ENCODE measurements around the gene MYOM3. TPM values are rescaled to one million over a fixed set of nuclear protein-coding genes. Genes with fewer than 3 reads are reported as not detected.
A peak's percentile ranks its signal among the peaks of the same experiment; 100 is the strongest.

The MYOM3 gene
- total RNA-seq, 1 donor from 2014 or later: not detected

DNA sequence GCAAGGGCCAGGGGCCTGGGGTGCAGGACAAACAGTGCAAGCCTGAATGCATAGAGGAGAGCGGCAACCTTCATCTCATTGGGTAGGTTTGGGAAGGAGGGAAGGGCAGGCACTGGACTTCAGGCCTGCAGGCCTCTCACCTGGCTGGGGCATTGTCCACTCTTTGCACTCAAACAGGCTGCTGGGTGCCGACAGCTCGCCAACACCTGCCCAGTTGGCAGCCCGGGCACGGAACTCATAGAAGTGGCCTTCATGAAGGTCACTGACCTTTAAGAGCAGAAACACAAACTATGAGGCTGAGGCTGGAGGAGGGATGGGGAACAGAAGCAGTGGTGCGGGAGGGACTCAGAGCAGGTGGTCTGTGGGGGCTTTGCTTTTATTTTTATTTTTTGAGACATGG lies 30.7 kb downstream of the MYOM3 start:
- DNase-seq (ENCODE audit: low spot score in 2 of 2) (no peak), FAIRE-seq (no peak)

DNA sequence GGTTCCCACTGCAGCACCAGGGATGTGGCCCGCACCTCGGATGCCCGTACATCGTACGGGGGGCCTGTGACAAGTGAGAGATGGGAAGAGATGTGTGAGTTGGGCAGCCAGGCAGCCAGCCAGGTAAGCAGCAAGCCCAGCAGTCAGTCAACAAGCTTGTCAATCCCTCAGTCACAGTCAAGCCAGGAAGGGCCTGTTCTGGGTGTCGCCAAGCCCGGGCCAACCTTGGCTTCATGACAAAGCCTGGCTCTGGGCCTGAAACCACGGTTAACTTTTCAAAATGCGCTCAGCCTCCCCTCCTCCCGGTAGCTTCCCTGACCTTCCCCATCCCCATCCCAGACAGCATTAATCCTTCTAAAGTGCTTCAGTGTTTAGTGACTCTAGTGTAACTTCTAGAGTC lies 31.8 kb downstream of the MYOM3 start:
- FAIRE-seq (no peak), DNase-seq (ENCODE audit: low spot score in 2 of 2) (no peak)

- DNase-seq (ENCODE audit: low spot score in 2 of 2): no peak
- FAIRE-seq: no peak
Measured at GRCh38 chr1:24077278-24077978, 34.5 kb downstream of the MYOM3 start.

DNA sequence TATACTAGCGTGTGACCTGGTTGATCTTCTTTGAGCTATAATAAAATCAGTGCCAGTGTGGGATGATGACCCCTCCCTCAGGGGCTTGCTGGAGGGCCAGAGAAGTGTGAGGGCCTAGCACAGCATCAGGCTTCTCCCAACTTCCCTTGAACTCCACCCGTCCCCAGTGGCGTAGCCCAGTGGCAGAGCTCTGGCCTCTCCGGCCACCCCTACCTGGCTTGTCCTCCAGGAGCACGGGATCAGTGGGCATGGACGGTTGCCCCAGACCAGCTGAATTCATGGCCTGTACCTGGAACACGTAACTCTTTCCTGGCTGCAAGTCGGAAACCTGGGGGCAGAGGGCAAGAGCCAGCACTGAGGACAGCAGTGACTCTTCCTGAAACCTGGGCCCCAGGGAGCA lies 36.0 kb downstream of the MYOM3 start:
- DNase-seq (ENCODE audit: low spot score in 2 of 2): no peak
- no peak for FAIRE-seq

GRCh38 chr1:24075590-24075854 lies 36.4 kb downstream of the MYOM3 start:
- DNase-seq (ENCODE audit: low spot score in 2 of 2): no peak
- FAIRE-seq: no peak

DNA sequence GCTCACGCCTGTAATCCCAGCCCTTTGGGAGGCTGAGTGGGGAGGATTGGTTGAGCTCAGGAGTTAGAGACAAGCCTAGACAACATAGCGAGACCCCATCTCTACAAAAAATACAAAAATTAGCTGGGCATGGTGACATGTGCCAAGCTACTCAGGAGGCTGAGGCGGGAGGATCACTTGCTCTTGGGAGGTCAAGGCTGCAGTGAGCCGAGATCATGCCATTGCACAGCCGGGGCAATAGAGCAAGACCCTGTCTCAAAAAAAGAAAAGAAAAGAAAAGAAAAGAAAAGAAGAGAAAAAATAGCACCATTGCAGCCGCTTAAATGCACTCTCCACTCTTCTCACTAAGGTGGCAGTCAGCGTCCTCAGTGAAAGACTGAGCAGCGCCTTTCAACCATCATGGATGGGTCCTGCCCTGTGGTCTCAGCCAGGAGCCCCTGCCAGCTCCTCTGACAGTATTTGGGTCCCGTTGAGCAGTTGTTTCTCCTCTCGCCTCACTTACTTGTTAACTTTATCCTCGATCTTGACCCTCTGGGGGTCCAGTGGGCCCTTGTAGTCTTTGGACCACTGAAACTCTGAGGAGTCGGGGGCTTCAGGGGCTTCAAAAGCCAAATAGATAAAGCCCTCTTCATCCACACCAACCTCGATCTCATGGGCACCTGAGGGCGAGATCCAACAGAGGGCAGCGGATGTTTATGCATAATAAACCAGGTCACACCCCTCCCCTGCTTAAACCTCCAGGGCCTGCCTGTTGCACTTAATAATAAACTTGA lies 36.9 kb downstream of the MYOM3 start:
- DNase-seq (ENCODE audit: low spot score in 2 of 2) (no peak), FAIRE-seq (no peak)

- DNase-seq (ENCODE audit: low spot score in 2 of 2) (no peak), FAIRE-seq (no peak)
Measured at GRCh38 chr1:24074196-24074595, 37.7 kb downstream of the MYOM3 start.

DNA sequence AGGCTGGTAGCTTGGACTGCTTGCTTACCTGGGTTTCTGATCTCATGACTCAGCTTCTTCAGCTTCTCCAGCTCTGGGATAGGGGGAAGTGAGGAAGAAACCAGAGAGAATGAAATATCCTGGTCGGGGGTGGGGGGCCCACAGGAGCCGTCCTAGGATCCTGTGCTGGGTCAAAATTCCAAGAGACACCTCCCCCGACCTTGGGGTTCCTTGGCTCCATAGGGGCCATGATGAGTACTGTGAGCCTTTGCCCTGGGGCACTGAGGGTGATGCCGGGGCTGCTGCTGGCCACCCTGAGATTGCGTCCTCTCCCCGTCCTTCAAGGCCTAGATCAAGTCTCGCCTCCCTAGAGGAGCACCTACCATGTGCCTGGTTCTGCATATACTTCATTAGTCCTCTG lies 40.0 kb downstream of the MYOM3 start:
- no peak for FAIRE-seq
- DNase-seq (ENCODE audit: low spot score in 2 of 2): no peak

- no peak for FAIRE-seq
Measured at GRCh38 chr1:24070821-24071393, 41.0 kb downstream of the MYOM3 start.

DNA sequence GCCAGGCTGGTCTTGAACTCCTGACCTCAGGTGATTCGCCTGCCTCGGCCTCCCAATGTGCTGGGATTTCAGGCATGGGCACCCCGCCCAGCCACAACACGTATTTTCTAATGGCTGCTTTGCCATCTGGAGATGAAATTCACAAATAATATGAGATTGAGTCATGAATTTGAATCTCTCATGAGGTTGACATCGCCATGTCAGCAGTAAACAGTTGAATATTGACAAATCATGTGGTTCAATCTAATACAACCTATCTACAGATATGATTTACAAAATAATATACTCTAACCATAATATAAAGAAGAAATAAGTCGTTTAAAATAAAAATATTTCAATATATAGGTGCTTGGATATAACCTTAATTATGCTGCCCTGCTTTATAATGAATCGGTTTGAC lies 42.1 kb downstream of the MYOM3 start:
- DNase-seq (ENCODE audit: low spot score in 2 of 2) (no peak), FAIRE-seq (no peak)

More at GRCh38 chr1:24070821-24071393, 41.0 kb downstream of the MYOM3 start:
- DNase-seq (ENCODE audit: low spot score in 2 of 2): peak; percentile 57 to 80

- FAIRE-seq: no peak
Measured at GRCh38 chr1:24067978-24068377, 44.0 kb downstream of the MYOM3 start.

GRCh38 chr1:24065304-24065703 lies 46.6 kb downstream of the MYOM3 start:
- FAIRE-seq: no peak
- DNase-seq (ENCODE audit: low spot score in 2 of 2): no peak

More at GRCh38 chr1:24067978-24068377, 44.0 kb downstream of the MYOM3 start:
- no peak for DNase-seq (ENCODE audit: low spot score in 2 of 2)

DNA sequence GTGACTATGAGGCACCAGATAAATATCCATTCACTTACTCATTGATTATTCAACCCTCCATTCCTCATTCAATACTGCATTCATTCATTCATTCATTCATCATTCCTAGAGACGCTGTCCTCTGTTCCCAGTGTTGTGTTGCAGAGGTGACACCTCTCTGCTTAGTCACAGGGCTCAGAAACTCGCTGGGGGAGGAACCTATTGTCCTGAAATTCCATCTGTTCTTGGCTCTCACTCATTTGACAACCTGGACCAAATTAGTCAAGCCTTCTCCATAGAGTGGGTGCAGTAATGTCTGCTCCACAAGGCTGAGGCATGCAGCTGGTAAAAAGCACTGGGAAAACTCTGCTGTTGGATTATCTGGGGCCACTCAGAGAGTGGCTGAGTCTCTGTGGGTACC lies 49.7 kb downstream of the MYOM3 start:
- DNase-seq (ENCODE audit: low spot score in 2 of 2) (no peak), FAIRE-seq (no peak)

- FAIRE-seq: no peak
- DNase-seq (ENCODE audit: low spot score in 2 of 2): no peak
Measured at GRCh38 chr1:24060482-24060881, 51.5 kb downstream of the MYOM3 start.

- no peak for DNase-seq (ENCODE audit: low spot score in 2 of 2)
- FAIRE-seq: no peak
Measured at GRCh38 chr1:24058671-24059455, 53.1 kb downstream of the MYOM3 start.

GRCh38 chr1:24057171-24057570 lies 54.8 kb downstream of the MYOM3 start:
- no peak for DNase-seq (ENCODE audit: low spot score in 2 of 2)
- FAIRE-seq: no peak

DNA sequence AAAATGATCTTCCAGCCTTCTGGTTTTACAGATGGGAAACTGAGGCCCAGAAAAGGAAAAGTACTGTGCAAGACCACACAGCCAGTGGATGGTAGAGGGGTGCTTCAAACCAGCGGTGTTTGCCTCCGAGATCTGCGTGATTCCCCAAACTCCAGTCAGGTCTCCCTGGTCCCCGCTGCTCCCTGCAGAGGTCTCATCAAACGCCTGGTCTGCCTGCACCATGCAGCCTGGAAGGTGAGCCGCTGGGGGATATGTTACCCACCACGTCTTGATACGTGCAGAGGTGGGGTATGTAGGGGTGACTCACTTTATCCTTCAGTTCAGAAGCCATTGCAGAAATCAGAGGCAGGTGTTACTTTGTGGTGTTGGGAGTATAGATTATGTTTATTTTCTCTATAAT lies 56.3 kb downstream of the MYOM3 start:
- FAIRE-seq (no peak), DNase-seq (ENCODE audit: low spot score in 2 of 2) (no peak)

GRCh38 chr1:24052220-24052619 lies 59.7 kb downstream of the MYOM3 start:
- no peak for DNase-seq (ENCODE audit: low spot score in 2 of 2)
- FAIRE-seq: no peak

- no peak for DNase-seq (ENCODE audit: low spot score in 2 of 2)
- FAIRE-seq: no peak
Measured at GRCh38 chr1:24051206-24051945, 60.6 kb downstream of the MYOM3 start.

- FAIRE-seq (no peak), DNase-seq (ENCODE audit: low spot score in 2 of 2) (no peak)
Measured at GRCh38 chr1:24049733-24050132, 62.2 kb downstream of the MYOM3 start.

Measured in frontal cortex (tissue), 4 donors.